ENCODE measurements around the gene CNTN5. TPM values are rescaled to one million over a fixed set of nuclear protein-coding genes. Genes with fewer than 3 reads are reported as not detected.

The CNTN5 gene
- total RNA-seq, 4 donors from 2014 or later = not detected

DNA sequence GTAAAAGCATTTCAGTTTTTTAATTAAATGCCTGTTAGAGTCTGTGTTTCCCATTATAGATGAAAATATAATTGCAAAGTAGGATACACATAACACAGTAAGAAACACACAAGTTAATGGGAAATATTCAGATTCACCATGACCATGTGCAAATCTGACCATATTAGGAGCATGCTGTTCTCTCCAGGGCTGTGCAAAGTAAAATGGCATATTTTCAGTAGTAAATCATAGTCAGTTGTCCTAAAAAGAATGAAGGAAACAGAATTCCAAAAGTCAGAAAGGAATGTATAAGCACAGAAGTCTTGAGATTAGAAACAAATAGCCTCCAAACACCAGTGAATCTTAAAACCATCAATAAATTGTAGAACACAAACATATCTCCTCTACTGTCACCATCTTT is 44.4 kb downstream of the CNTN5 start:
- ATAC-seq (ENCODE audit: low FRiP score) (no peak), DNase-seq (ENCODE audit: low spot score) (no peak)
- TF ChIP-seq CTCF (IDR thresholded peaks at IDR 0.05) = no peak

GRCh38 chr11:99066618-99067317 is 46.0 kb downstream of the CNTN5 start:
- ATAC-seq (ENCODE audit: low FRiP score) = no peak
- TF ChIP-seq CTCF (IDR thresholded peaks at IDR 0.05) = no peak

GRCh38 chr11:99068832-99069231 is 48.1 kb downstream of the CNTN5 start:
- no peak for TF ChIP-seq CTCF (IDR thresholded peaks at IDR 0.05)
- no peak for DNase-seq (ENCODE audit: low spot score)
- no peak for ATAC-seq (ENCODE audit: low FRiP score)

More at GRCh38 chr11:99066618-99067317, 46.0 kb downstream of the CNTN5 start:
- DNase-seq (ENCODE audit: low spot score) = no peak

DNA sequence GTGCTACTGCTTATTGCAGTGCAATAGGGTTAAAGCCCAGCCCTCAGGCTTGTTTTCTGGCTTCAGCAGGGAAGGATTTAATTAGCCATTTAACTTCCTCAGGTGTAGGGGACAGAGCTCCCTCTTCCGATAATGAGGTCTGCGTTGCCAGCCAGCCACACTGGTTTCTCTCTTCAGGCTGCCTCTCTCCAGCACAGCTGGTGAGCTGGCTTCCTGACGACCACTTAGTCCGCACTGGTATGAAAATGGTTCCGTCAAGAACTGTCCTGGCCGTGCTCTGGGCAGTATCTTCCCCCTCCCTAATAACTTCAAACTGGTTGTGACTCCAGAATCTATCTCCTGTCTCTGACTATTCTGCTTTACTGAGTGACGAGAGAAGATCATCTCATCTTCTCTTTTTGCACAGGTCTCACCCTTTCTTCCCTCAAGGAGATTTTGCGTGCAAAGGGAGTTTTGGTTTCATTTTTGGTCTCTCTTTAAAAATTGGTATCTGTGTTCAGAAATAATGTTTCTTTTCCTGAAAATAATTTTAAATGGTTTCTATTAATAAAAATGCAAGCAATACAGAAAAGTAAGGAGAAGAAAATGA is 49.2 kb downstream of the CNTN5 start:
- DNase-seq (ENCODE audit: low spot score) (no peak), ATAC-seq (ENCODE audit: low FRiP score) (peak; percentile 89)
- TF ChIP-seq CTCF (IDR thresholded peaks at IDR 0.05) = no peak

DNA sequence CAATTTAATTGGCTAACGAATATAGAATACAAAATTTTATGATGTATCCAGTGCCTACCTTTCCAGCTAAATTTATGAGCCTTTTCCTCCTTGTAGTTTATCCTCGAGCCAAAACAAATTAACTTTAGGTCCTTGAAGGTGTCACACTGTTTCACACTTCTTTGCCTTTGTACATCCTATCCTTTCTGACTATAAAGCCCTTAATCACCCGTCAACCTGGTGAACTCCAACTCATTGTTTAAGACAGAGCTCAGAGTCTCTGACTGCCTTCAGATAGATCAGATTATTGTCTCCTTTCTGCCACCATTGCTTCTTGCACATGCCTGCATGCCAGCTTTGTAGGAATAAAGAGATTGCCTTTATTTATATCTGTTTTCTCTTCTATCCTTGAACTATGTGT is 58.8 kb downstream of the CNTN5 start:
- DNase-seq (ENCODE audit: low spot score) (no peak), ATAC-seq (ENCODE audit: low FRiP score) (no peak)
- no peak for TF ChIP-seq CTCF (IDR thresholded peaks at IDR 0.05)

- TF ChIP-seq CTCF (IDR thresholded peaks at IDR 0.05) = no peak
- ATAC-seq (ENCODE audit: low FRiP score) (no peak), DNase-seq (ENCODE audit: low spot score) (no peak)
These were observed 59.4 kb downstream of the CNTN5 start for GRCh38 chr11:99080154-99080553.

GRCh38 chr11:99098258-99098657 is 77.5 kb downstream of the CNTN5 start:
- ATAC-seq (ENCODE audit: low FRiP score) = no peak

More at GRCh38 chr11:99098258-99098657, 77.5 kb downstream of the CNTN5 start:
- TF ChIP-seq CTCF (IDR thresholded peaks at IDR 0.05) = no peak
- no peak for DNase-seq (ENCODE audit: low spot score)
